ENCODE data around the gene TFPT. TPM values are rescaled to one million over a fixed set of nuclear protein-coding genes. Genes with fewer than 3 reads are reported as not detected.

Gene TFPT
- total RNA-seq, 2 donors from 2014 or later: 6.5 to 11.9 TPM

DNA sequence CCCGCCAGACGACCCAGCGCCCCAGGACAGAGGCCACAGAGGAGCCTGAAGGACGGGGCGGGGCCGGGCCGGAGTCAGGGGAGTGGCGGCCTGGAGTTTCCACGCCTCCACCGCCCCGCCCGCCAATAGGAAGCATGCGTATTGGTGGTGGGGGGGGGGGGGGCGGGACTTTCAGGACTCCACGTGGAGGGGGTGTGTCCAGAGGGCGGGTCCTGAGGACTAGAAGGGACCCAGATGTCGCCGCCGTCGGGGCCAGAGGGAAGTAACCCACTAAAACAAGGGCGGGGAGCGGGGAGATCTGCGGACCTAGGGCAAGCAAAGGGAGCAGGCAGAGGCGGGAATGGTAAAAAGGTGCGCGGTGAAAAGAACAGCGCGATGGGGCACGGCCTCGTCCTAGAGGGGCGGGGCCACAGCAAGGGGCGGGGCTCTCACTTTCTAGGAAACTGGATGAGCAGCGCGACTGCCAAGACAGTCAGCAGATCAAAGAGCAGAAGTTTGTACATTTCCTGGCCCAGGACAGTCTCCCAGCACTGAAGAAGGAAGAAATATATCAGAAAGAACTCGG lies 46.9 kb upstream of the TFPT start:
- Histone ChIP-seq H3K27ac (peak overlapping the region in 2 of 4 donors; percentile 30 to 68), H3K36me3 (replicated peaks in 1 of 2; ENCODE audit: insufficient read depth in 1 of 2, low read depth in 2 of 2) (no peaks in the 10 kb centered on the region), H3K4me1 (peaks cover 48% of the 10 kb centered on the region), H3K4me3 (no peak overlapping the region), H3K9me3 (no peaks in the 10 kb centered on the region), H3K27me3 (no peaks in the 10 kb centered on the region)
- intact Hi-C loops (cut with DNase I): no loop called here
- peak in 2 of 3 donors; percentile 5 to 24 for TF ChIP-seq POLR2A (IDR thresholded peaks at IDR 0.05)
- TF ChIP-seq, protein P1, sequence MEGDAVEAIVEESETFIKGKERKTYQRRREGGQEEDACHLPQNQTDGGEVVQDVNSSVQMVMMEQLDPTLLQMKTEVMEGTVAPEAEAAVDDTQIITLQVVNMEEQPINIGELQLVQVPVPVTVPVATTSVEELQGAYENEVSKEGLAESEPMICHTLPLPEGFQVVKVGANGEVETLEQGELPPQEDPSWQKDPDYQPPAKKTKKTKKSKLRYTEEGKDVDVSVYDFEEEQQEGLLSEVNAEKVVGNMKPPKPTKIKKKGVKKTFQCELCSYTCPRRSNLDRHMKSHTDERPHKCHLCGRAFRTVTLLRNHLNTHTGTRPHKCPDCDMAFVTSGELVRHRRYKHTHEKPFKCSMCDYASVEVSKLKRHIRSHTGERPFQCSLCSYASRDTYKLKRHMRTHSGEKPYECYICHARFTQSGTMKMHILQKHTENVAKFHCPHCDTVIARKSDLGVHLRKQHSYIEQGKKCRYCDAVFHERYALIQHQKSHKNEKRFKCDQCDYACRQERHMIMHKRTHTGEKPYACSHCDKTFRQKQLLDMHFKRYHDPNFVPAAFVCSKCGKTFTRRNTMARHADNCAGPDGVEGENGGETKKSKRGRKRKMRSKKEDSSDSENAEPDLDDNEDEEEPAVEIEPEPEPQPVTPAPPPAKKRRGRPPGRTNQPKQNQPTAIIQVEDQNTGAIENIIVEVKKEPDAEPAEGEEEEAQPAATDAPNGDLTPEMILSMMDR (IDR thresholded peaks at IDR 0.05): no peak
- peak; percentile 33 for ATAC-seq
- WGBS, 2 donors: 2 to 6% methylated on average over 18 to 32 of the region's 35 CpGs
- DNase-seq: peak; percentile 89 to 95 (median 94)

DNA sequence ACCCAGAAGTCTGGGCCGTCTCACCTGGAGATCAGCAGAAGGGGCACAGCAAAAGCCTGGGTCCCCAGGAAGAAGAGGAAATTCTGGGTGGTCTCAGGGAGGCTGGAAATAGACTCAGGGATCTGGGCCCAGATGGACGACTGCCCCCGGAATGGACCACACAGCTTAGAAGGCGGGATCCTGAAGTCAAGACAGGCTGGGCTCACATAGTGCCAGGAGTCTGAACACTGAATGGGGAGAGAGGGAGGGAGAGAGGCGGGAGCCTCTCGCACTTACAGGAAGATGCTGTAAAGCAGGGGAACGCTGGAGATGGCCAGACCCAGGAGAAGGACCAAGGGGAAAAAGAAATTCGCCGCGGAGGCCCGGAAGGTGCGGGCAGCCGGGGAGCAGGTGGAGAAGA lies 45.4 kb upstream of the TFPT start:
- no peak for TF ChIP-seq POLR2A (IDR thresholded peaks at IDR 0.05)
- TF ChIP-seq, protein P1 (IDR thresholded peaks at IDR 0.05): no peak
- no peak for DNase-seq
- Histone ChIP-seq H3K27ac (peak overlapping the region in 3 of 4 donors; percentile 86 to 96 (median 95)), H3K27me3 (no peaks in the 10 kb centered on the region), H3K36me3 (replicated peaks in 1 of 2; ENCODE audit: insufficient read depth in 1 of 2, low read depth in 2 of 2) (peaks cover 5 to 8% of the 10 kb centered on the region in 2 donors), H3K4me1 (peaks cover 48% of the 10 kb centered on the region), H3K4me3 (no peak overlapping the region), H3K9me3 (no peaks in the 10 kb centered on the region)
- no peak for ATAC-seq
- intact Hi-C loops (cut with DNase I): no loop called here
- WGBS, 2 donors: 25 to 34% methylated on average over 13 of the region's 13 CpGs

GRCh38 chr19:54160182-54160811 lies 44.8 kb upstream of the TFPT start:
- intact Hi-C loops (cut with DNase I): no loop called here
- H3K9me3 ChIP-seq: no peaks in the 10 kb centered on the region
- H3K4me1 ChIP-seq: peaks cover 48% of the 10 kb centered on the region
- H3K36me3 ChIP-seq (replicated peaks in 1 of 2; ENCODE audit: insufficient read depth in 1 of 2, low read depth in 2 of 2): peaks cover 5 to 9% of the 10 kb centered on the region in 2 donors
- no peak for TF ChIP-seq POLR2A (IDR thresholded peaks at IDR 0.05)
- TF ChIP-seq, protein P1 (IDR thresholded peaks at IDR 0.05): no peak
- H3K4me3 ChIP-seq: peak overlapping the region; percentile 3 to 29
- 2% methylated on average over 18 to 28 of the region's 28 CpGs for WGBS, 2 donors
- DNase-seq: no peak
- H3K27me3 ChIP-seq: no peaks in the 10 kb centered on the region
- peak overlapping the region; percentile 82 to 96 (median 90) for H3K27ac ChIP-seq
- no peak for ATAC-seq

DNA sequence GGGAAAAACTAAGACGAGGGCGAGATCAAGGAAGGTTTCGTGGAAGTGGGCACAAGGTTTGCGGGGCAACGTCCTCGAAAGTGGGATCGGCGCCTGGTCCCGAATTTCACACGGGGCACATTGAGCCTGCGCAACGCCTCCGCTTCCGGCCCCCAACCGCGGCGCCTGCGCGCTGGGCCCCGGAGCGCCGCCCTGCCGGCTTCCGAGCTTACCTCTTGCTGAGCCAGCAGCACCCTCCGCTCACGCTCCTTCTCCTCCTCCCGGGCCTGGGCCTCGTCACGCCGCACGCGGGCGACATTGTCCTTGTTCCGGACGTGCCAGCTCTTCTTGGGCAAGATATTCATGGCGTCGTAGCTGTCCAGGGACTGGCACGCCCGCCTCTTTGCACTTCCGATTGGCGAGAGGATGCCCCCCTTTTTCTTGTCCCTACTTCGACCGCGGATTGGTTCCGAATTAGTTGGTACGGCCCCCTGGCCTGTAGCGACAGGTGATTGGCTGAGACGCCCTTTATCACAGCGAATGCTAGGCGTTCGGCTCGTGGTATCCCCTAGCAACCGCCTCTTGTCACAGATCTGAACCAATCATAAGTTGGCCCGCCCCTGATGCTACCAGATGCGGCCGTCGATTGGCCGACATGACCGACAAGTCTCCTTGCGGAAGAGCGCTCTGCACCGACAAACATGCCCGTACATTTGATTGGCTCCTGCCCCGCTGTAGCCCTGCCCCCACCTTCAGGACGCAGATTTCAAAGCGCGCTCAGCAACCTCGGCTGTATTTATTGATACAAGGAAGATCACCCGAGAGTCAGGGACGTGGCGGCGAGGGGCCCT lies 44.1 kb upstream of the TFPT start, which contains the start of gene LENG1:
Gene LENG1, minus strand, starts transcription at position 370 of the 830 bp plus-strand sequence. Its CDS starts 26 bp downstream, at position 344.
- intact Hi-C loops (cut with DNase I): no loop called here
- peak within 1 kb of the TSS; percentile 86 to 96 (median 93) for H3K27ac ChIP-seq
- peaks cover 46% of the 10 kb centered on the region for H3K4me1 ChIP-seq
- H3K4me3 ChIP-seq: peak within 1 kb of the TSS; percentile 30 to 59
- no peaks in the 10 kb centered on the region for H3K9me3 ChIP-seq
- peak; percentile 100 for DNase-seq
- H3K36me3 ChIP-seq (replicated peaks in 1 of 2; ENCODE audit: insufficient read depth in 1 of 2, low read depth in 2 of 2): peaks cover 5 to 11% of the 10 kb centered on the region in 2 donors
- peak; percentile 93 for ATAC-seq
- peak; percentile 54 to 82 (median 79) for TF ChIP-seq POLR2A (IDR thresholded peaks at IDR 0.05)
- TF ChIP-seq, protein P1 (IDR thresholded peaks at IDR 0.05): peak in 5 of 7 experiments; percentile 7 to 54 (median 41)
- H3K27me3 ChIP-seq: no peaks in the 10 kb centered on the region
- 0% methylated on average over 70 to 72 of the region's 72 CpGs for WGBS, 2 donors
